COLO829 (cell line): ENCODE data around the gene TMSB4X.
"Not testable (repeated sequence)": the region's sequence is repeated elsewhere in the genome, so short reads cannot be mapped to it uniquely, and the experiment has no call there.

ENCODE experiments used
- DNase-seq: peaks from one replicate; pipeline ENCODE4 v3.0.0; 2012; ENCODE audit warnings: low spot score

TMSB4X gene

DNA sequence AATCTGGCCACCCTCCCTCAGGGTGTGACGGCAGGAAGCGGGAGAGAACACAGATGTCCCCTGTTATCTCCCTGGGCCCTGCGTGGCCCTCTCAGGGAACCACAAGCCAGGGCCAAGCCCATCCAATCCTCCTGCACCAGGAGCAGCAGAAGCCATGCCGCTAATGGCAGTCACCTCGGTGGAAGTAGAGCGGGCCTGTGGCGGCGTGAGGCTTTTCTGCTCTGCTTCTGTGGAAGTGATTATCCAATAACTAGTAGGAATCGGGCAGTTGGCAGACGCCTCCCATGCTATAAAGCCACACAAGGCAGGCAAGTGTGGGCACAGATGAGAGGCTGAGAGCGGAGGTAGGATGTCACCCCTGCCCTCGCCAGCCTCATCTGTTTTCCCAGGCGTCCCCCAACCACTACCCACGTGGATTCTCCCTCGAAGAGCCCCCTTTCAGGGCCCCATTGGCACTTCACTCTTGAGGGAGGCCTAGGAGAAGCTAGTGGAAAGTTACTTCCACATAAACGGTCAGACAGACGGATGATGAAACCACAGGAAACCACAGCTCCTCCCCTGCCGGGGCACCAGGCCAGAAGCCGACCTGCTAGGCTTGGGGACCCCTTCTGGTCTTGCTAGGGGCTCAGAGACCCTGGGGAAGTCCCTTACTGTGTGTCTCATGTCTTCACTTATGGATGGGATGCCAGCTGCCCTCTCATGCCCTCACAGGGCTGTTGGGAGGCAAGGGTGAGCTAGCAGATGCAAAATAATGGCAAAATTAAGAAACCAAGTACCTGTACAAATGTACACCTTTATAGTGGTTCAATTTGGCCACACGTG, 18.8 kb upstream of the TMSB4X start:
- DNase-seq = no peak

DNA sequence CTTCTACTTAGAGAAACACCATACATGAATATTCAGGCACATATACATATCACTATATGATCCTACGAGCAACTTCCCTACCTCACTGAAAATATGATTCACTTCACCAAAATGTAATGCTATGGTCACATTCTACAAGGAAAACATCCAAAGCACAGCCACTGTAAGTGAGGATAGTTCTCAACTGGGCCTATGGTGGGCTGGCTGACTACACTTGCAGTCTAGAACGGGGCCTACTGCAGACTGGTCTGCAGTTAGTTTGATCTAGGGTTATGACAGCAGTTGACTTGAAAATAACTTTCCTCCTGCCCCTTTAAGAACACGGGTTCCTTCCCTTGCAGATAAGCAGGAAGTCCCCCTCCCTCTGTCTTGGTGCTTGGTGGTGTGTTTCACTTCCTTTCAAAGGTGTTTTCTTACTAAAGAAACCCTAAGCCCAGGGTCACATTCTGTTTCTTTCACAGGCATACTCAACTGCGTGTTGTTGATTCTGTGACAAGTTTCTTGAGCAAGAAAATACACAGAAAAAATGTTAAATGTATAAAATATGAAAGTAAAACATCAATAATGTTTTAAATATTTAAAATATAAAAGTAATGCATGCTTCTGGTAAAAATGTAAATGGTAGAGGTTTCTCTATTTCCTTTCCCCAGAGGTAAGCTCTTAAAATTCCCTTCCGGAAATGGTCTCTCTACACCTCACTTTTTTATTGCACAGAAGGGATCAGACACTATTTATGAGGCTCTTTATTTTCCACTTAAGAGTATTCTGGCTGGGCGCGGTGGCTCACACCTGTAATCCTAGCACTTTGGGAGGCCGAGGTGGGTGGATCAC, 18.0 kb upstream of the TMSB4X start:
- peak; percentile 48 for DNase-seq

DNA sequence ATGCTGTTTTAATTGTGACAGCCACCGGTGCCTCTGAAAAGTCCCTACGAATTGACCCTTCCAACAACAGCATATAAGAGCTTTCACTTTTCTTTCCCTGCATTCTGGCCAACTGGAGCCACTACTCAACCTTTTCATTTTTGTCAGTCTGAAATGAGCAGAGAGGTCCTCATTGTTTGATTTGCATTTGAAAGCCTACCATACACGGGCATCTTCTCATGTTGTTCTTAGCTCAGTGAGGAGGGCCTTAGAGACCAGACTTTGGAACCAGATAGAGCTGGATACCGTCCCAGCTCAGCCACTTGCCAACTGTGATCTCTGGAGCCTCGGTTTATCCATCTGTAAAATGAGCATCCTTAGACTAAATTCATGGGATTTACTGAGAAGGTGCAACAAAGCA, 16.9 kb upstream of the TMSB4X start:
- DNase-seq = no peak

DNA sequence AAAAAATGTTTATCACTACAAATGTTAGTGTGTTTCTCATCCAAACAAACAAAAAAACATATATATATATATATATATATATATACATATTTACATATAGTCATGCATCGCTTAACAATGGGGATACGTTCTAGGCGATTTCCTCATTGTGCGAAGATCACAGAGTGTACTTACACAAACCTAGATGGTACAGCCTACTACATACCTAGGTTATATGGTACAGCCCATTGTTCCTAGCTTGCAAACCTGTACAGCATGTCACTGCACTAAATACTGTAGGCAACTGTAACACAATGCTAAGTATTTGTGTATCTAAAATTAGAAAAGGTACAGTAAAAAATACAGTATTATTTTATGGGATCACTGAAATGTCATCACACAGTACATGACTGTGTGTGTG, 16.4 kb upstream of the TMSB4X start:
- no peak for DNase-seq

DNA sequence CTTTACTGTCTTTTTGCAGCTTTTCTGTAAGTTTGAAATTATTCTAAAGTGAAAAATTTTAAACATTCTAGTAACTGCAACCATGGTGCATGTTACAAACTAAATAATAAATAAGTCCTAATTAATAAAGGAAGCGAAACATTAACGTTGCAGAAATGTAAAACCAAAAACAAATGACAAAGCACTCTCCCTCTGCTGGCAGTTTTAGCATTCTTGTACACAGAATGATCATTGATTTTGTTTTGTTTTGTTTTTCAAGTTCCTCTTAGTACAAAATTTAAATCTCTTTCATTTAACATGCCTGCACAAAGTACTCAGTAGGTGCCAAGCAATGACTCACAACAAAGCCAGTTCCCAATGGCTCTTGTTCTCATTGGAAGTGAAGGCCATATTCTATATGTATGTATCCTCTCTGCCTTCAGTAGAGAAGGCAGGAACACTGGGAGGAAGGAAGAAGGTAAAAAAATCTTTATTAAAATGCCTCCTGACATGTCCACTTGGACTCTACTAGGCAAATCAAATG, 13.7 kb upstream of the TMSB4X start:
- no peak for DNase-seq

DNA sequence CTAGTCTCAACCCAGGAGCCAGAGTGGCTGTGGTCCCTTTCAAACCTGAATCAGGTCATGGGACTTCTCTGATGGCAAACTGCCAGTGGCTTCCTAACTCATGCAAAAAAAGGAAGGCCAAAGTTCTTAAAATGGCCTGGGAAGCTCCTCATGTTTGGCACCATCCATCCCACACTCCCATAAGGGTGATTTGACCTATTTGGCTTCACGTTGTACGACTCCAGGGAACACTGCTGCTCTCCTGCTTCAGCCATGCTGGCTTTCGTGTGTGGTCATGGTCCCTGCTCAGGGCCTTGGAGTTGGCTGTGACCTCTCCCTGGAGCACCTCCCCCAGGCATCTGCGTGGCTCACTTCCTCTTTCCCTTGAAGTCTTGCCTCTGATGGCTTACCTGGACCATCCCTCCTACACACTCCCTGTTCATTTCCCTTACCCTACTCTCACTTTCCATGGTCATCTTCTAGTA, 12.8 kb upstream of the TMSB4X start:
- no peak for DNase-seq

DNA sequence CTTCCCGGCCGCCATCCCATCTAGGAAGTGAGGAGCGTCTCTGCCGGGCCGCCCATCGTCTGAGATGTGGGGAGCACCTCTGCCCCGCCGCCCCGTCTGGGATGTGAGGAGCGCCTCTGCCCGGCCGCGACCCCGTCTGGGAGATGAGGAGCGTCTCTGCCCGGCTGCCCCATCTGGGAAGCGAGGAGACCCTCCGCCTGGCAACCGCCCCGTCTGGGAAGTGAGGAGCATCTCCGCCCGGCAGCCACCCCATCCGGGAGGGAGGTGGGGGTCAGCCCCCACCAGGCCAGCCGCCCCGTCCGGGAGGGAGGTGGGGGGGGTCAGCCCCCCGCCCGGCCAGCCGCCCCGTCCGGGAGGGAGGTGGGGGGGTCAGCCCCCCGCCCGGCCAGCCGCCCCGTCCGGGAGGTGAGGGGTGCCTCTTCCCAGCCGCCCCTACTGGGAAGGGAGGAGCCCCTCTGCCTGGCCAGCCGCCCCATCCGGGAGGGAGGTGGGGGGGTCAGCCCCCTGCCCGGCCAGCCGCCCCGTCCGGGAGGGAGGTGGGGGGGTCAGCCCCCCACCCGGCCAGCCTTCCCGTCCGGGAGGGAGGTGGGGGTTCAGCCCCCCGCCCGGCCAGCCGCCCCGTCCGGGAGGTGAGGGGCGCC, 11.6 kb upstream of the TMSB4X start:
- DNase-seq = not testable (repeated sequence)

DNA sequence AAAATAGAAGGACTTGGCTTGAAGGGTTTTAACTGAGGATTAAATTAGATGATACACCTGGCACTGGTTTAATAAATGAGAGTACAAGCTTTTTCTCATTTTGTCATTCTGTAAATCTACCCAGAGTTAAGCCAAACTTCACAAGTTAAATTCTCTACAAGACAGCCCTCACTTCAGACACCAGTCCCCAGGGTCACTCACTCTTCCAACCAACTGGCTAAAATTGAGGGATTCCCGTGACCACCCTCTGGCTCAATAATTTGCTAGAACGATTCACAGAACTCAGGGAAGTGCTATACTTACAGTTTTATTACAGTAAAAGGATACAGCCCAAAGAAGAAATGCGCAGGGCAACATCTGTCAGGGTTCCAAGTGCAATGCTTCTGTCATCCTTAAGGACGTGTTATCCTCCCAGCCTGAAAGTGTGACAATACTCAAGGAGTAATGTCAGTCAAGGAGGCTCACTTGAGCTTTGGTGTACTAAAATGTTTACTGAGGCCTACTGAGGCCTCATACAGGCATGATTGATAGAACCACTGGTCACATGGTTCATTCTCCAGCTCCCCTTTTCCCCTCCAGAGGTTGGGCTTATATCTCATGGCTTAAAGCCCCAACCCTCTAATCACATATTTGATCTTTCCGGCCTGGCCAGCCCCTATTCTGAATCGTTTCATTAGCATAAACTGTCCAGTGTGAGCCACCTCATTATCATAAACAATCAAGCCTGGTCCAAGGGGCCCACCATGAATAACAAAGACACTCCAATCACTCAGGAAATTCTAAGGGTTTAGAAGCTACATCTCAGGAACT, 9.6 kb upstream of the TMSB4X start:
- DNase-seq = no peak

DNA sequence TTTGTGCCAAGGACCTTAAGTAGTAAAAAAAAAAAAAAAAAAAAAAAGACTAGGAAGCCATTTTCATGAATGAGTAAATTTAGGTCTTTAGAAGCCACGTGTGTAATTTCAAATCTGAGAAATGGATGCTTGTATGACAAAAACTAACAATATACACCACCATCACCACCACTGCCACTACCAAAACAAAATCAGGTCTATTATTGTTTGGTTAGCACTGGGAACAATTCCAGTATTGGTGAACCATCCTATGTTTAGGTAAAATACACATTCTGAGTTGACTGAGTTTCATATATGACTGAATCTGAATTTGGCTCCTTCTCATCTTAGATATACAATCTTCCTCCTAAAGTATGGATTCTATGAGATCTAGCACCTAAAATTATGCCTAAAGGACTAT, 8.8 kb upstream of the TMSB4X start:
- DNase-seq = no peak

DNA sequence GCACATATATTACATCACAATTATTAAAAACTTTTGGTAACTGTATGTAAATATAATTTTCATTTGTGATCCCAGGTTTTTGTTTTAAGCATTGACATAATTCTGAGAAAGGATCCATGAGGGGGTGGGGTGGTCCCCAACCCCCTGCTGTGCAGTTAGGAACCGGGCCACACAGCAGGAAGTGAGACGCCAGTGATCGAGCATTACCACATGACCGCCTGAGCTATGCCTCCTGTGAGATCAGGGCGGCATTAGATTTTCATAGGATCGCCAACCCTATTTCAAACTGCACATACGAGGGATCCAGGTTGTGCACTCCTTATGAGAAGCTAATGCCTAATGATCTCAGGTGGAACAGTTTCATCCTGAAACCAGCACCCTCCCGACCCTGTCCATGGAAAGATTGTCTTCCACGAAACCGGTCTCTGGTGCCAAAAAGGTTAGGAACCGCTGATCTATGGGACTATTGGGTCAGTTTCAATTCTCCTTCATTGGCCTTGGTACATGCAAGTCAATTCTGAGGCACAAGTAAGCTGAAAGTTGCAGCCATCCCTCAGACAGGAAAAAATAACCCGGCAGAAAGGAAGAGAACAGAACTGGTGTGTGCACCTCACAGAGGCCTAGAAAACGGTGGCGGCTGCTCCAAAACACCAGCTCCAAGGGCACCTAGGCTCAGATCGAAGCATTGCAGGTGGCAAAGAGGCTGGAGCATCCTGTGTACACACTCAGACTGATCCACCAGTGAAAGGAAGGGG, 7.0 kb upstream of the TMSB4X start:
- no peak for DNase-seq

DNA sequence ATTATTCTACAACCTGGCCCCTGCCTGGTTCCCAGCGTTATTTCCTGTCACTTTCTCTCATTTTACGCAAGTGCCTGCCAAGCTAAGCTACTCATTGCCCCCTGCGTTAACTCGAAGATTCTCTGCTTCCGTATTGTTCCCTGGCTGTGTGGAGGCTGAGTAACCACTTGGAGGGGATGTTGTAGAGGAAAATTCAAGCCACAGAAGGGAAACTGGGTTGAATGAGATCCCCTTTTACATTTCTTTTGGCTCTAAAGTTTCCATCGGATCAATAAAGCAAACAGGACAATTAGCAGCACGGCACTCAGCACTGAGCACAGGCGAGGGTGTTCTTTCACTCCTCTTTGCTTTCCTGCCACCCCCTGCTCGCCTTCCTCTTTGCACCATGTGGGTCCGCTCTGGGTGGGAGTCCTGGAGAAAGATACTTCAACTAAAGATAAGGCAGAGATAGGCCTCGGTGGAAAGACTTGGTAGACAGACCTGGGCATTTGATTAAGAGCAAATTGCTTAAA, 4.2 kb upstream of the TMSB4X start:
- no peak for DNase-seq

DNA sequence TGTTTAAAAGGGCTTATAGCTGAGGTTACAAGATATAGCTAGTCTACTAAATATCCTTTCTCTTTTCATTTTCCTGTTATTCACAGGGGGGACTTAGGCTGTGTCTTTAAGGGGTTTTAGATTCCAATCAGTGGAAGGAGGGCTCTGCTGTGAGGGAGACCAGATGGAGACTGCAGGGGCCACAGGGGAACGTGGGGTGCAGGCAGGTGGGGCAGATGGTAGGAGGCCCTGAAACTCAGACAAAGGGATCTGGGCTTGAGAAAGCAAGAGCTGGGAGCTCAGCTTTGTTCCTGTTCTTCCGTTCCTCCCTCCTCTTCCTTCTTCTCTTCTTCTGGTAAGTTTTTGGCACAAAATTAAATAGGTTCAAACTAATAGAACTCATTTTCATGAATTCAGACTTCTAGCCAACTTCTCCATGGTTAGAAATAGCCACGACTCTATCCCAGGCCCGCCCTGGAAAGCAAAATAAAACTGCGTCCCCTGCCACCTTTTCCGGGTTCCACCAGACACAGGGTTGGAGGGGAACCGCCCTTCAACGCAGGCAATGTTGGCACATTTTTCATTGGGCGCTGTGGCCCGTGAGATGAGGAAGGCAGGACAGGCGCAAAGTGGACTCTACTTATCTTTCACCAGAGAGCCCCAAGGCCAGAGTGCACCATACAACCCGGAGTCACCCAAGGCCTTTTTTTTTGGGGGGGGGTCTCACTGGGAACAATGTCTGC, 3.5 kb upstream of the TMSB4X start:
- DNase-seq = no peak

DNA sequence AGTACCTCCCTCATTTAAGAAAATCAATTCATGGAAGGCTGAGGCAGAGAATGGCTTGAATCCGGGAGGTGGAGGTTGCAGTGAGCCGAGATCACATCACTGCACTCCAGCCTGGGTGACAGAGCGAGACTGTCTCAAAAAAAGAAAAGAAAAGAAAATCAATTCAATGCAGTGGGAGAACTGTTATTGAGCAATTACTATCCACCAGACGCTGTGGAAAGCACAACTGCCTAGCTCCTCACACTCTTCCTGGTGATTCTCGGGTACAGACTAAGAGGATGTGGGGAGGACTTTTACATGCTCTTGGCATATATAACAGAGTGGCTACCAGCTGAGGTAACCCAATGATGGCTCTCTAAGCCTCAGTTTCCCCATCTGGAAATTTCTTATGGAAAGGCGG, 2.7 kb upstream of the TMSB4X start:
- DNase-seq = no peak

DNA sequence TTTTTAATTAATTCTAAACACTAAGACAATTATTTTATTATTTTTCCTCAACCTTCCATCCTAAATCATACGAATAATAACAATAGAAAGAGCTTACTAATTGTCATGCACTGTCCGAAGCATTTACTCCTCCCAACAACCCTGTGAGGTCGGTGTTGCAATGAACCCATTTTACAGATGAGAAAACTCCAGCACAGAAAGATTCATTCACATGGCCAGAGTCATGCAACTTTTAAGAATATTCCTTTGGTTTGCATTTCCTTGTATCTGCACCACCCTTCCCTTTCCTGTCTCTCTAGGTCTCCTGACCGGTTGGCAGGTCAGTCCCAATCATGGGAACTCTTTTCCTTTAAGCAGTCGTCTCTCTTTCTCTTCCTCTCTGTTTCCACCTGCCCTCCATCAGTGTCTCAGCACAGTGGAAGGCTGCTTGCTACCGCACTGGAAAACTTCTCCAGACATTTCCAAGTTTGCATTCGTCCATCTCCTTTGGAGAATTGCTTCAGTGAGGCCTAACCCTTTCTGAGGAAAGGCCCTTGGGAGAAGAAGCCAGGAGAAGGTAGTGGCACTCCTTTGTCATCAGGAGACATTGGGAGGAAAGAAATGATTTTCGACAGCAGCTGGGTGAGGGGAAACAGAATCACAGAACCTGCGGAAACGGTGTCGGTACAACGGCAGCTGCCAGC, 1.9 kb upstream of the TMSB4X start:
- no peak for DNase-seq

DNA sequence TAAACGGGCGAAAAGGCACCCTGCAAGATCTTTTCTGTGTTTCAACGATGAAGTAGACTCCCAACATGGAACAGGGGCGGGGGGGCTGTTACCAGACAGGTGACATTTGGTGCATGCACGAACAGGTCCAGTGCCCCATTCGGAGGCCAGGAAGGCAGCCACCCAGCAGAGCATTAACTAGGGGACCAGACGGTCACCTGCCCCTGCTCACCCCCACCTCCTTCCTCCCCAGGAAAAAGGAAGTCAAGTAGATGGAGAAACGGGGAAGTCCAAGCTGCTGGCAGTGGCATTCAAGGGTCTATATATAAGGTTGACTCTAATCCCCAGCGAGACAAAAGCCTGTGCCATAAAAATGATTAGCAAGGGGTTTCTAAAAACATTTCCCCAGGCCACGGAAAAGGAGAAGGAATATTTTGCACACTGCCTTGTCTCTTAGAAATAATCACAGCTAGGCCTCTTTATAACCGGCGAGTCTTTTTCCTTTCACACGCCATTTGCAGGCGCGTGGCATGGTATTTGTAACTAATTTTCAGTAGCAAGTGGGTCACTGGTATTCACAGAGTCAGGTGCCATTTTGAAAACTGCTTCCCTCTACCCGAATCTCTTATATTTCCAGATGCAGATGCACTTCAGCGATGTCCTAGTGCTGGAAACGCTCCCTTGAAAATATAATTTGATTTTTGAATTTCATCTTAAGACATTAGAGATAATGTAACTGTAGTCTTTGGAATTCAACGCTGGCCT, 1.2 kb upstream of the TMSB4X start:
- no peak for DNase-seq

DNA sequence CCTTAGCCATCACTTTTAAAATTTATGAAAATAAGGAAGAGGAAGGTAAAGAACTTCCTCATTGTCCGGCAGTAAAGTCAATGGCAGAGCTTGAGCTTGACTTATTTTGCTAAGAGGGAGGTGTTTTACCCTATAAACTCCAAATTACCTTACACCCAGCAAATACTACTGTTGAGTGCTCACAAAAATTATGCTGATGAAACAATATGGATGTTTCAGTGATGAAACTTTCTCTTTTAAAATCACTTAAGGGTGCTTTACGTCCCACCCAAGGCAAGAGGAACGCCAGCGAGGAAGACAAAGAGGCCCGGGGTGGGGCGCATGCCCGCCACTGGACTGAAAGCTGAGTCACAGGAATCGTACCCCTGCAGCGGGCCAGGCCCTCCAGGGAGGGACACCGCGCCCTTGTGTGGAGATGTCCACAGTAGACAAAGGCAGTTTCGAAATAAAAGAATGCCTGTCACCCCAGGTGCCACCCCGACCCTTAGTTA, 560 bp upstream of the TMSB4X start:
- no peak for DNase-seq

DNA sequence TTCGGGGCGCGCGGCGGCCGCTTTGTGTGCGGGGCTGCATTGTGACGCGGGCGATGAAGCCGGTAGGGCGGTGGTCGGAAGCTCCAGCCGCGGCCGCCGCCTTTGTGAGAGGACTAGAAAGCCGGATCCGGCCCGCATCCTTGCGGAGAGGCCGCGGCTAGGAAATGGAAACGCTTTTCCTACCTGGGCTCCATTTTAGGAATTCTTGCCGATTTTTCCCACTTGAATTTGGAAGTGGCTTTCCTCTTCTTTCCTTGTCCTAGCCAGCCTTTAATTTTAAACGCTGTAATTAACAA, 708 bp downstream of the TMSB4X start:
- no peak for DNase-seq

DNA sequence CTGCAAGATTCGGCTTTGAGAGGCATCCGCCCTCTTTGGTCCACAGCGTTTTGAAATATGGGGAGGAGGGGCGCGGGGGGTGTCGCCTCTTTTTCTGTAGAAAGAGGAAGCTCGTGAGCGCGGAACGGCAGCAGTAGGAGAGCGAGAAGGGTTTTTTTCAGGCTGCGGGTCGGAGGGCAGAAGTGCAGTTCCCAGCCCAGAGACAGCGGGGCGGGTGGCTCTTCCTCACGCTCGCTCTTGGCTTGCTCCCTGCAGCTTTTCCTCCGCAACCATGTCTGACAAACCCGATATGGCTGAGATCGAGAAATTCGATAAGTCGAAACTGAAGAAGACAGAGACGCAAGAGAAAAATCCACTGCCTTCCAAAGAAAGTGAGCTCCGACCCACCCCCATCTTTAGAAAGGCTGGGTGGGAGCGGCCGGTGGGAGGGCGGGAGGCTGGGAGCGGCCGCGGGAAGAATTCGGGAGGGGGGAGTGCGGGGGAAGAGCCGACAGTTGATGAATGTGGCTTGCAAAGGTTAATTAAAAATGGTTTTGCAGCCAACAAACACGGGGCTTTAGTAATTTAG, 1.2 kb downstream of the TMSB4X start:
- peak; percentile 66 for DNase-seq
